ENCODE results near the gene HOXA1. TPM values are rescaled to one million over a fixed set of nuclear protein-coding genes. Genes with fewer than 3 reads are reported as not detected.

The HOXA1 gene
- total RNA-seq, 1 donor from 2014 or later: 0.77 TPM

DNA sequence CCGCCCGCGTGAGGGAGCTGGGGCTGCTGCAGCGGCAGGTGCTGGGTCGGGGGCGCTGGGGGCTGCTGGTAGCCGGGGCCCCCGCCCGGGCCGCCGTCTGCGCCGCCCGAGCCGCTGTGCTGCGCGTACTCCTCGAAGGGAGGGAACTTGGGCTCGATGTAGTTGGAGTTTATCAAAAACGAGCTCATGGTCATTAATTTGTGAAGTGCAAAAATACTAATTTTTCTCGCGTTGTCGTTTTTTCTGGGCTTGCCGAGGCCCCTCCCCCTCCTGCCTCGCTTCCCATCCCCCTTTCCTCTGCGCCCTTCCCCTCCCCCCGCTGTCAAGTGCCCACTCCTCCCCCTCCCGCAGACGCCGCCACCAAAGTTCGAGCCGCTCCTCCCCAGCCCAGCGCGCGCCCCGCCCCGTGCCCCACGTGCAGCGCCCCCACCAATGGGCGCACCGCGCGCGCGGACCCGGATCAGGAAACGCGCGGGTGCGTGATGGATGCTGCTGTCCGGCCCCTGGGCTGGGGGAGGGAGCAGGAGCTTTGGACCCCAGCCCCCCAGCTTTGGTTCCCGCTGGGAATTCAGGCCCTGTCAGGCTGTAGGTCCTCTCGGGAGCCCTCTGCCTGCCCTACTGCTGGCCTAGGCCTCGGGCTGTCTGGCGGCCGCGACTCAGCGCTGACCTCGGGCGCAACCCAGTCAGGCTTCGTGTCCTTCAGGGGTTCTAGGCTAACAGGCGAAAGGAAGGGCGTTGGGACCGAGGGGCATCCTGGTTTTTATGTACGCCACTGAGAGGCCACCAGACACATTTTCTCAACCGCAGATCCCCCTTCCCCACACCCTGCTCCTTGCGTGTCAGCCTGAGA lies 35.0 kb upstream of the HOXA1 start, which contains the start of gene HOXA4:
Gene HOXA4, minus strand, starts transcription at position 218 of the 850 bp plus-strand sequence. Its CDS starts 24 bp downstream, at position 194.
- peaks cover 51% of the 10 kb centered on the region for H3K4me1 ChIP-seq
- H3K9me3 ChIP-seq: no peaks in the 10 kb centered on the region
- TF ChIP-seq, protein P1, sequence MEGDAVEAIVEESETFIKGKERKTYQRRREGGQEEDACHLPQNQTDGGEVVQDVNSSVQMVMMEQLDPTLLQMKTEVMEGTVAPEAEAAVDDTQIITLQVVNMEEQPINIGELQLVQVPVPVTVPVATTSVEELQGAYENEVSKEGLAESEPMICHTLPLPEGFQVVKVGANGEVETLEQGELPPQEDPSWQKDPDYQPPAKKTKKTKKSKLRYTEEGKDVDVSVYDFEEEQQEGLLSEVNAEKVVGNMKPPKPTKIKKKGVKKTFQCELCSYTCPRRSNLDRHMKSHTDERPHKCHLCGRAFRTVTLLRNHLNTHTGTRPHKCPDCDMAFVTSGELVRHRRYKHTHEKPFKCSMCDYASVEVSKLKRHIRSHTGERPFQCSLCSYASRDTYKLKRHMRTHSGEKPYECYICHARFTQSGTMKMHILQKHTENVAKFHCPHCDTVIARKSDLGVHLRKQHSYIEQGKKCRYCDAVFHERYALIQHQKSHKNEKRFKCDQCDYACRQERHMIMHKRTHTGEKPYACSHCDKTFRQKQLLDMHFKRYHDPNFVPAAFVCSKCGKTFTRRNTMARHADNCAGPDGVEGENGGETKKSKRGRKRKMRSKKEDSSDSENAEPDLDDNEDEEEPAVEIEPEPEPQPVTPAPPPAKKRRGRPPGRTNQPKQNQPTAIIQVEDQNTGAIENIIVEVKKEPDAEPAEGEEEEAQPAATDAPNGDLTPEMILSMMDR (IDR thresholded peaks at IDR 0.05): no peak
- H3K4me3 ChIP-seq: peak within 1 kb of the TSS; percentile 69
- H3K36me3 ChIP-seq: no peaks in the 10 kb centered on the region
- peak; percentile 94 to 96 for ATAC-seq
- intact Hi-C loops (cut with DNase I): no loop called here
- H3K27me3 ChIP-seq (ENCODE audit: low read depth): peaks cover 24% of the 10 kb centered on the region
- H3K27ac ChIP-seq: peak within 1 kb of the TSS; percentile 92
- DNase-seq: peak; percentile 89

DNA sequence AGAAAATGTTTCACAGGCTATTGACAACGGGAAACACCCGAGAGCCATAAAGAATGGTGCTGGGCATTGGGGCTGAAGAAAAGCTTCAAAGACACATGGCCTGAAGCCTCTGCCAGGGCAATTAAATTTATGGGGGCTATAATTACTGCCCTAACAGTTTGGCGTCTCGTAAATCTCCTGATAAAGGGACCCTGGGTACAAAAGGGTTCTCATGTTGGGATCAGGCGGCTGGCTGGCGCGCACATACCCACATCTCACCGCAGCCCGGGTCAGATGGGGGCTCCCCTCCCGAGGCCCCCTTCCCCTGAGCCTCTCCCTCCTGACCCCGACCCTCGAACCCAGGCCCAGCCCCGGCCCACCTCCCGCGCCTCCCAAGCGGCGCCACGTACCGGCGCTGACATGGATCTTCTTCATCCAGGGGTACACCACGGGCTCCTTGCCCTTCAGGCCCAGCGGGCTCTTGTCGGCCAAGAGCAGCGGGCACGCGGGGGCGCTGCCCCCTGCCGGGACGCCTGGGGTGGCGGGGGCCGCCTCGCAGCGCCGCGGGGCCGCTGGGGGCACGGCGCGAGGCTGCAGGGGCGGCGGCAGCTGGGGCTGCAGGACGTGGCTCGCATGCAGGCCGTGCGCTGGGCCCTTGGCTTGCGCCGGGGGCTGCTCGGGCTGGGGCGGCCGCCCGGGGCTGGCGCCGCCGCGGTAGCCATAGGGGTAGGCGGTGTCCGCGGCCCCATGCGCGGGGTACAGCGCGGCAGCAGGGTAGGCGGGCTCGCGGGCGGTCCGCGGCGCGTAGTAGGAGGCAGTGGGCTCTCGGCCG lies 34.1 kb upstream of the HOXA1 start:
- intact Hi-C loops (cut with DNase I): no loop called here
- Histone ChIP-seq H3K27me3 (ENCODE audit: low read depth) (peaks cover 23% of the 10 kb centered on the region), H3K27ac (peak overlapping the region; percentile 92), H3K4me3 (peak overlapping the region; percentile 69), H3K36me3 (no peaks in the 10 kb centered on the region), H3K4me1 (peaks cover 51% of the 10 kb centered on the region), H3K9me3 (no peaks in the 10 kb centered on the region)
- DNase-seq (peak; percentile 50), ATAC-seq (peak; percentile 32 to 34)
- TF ChIP-seq, protein P1 (IDR thresholded peaks at IDR 0.05): peak; percentile 10

DNA sequence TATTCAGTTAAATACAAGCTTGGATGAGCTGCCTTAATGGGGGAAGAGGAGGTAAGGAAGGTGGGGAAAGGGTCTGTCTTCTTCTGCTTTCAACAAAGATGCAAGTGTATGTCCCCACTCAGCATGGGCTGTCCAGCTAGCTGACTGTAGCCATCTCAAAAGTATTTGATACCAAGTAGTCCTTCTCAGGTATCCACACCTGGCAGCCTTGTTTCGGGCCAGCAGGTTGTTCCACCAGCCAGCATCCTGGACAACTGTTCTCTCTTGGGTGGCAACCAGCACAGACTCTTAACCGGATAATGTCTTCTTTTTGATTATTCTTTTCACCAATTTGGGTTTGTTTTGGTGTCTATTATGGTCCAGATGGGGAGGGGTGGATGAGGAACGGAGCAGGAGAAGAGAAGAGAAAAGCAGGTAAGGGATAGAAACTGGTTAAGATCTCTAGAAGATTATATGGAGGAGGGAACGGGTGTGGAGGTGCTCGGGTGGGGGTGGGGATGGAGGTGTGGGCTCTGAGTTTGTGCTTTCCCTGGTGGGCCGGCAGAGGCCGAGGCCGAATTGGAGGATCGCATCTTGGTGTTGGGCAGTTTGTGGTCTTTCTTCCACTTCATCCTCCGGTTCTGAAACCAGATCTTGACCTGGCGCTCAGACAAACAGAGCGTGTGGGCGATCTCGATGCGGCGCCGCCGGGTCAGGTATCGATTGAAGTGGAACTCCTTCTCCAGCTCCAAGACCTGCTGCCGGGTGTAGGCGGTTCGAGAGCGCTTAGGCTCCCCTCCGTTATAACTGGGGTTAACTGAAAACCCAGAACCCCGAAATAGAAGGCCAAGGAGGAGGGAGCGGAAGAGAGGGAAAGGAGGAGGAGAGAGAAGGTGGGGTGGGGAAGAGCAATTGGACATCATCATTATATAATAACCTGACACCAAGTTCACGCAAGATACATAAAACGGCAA lies 33.3 kb upstream of the HOXA1 start:
- Histone ChIP-seq H3K27me3 (ENCODE audit: low read depth) (peaks cover 23% of the 10 kb centered on the region), H3K4me1 (peaks cover 47% of the 10 kb centered on the region), H3K36me3 (no peaks in the 10 kb centered on the region), H3K27ac (peak overlapping the region; percentile 92), H3K9me3 (no peaks in the 10 kb centered on the region), H3K4me3 (peak overlapping the region; percentile 69)
- DNase-seq (no peak), ATAC-seq (no peak)
- intact Hi-C loops (cut with DNase I): no loop called here
- TF ChIP-seq, protein P1 (IDR thresholded peaks at IDR 0.05): no peak

DNA sequence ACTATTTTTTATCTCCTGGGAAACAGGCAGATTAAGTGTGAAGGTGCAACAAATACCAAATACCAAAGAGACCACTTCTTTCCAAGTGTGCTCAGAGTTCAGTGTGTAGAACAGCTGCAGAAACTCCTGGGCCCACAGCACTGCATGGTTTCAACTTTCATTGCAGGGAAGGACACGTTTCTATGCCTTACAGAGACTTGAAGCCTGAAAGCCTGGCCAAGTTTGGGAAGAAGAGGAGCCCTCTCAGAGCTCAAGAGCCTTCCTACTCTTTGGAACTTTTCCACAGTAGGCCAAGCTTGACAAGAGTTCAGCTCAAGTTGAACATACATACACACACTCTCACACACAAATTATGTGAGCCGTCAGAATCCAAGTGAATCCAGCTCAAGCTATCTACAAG lies 32.2 kb upstream of the HOXA1 start:
- Histone ChIP-seq H3K9me3 (no peaks in the 10 kb centered on the region), H3K36me3 (no peaks in the 10 kb centered on the region), H3K27ac (peak overlapping the region; percentile 92), H3K4me3 (peak overlapping the region; percentile 69), H3K27me3 (ENCODE audit: low read depth) (peaks cover 34% of the 10 kb centered on the region), H3K4me1 (peaks cover 39% of the 10 kb centered on the region)
- no peak for ATAC-seq
- TF ChIP-seq, protein P1 (IDR thresholded peaks at IDR 0.05): no peak
- no peak for DNase-seq
- intact Hi-C loops (cut with DNase I): no loop called here
